ENCODE measurements around the gene TSPEAR.

TSPEAR gene

DNA sequence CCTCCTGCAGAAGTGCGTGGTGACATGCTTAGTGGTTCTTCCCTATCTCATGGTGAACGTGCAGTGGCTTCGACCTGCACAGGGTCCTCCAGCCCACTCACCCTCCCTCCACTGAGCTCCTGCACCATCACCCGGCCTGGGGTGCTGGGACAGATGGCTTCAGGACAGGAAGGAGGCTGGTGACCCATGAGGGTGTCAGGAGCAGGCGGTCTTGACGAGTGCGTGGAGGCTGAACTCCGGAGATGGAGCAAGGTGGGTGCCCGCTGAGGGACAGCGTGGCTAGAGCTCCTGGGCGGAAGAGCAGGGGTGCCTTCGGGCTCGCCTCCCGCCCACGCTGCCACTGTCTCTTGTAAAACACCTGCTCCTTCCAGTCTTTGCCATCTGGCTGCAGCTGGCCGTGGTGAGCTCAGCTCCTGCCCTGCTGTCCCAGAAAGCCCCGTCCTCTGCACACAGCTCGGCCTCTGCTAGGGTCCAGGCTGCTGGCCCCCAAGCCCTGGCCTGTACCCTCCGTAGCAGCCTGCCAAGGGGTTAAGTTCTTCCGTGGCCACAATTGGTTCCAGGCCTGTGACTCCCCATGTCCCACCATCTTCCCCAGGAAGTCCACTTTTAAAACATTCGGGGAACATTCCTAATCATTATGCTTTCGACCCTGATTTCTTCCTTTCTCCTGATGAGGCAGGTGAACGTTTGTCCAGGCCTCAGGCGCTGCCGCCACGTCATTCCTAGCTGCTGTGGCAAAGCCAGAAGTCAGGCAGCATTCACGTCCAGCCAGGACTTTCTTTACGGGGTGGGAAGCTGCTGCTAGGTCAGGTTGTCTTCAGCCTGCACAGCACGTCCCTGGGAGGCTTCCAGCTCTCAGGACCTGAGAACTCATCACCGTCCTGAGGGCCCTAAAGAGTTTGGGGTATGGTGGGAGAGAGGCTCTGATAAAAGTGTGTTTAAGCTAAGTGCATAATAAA lies 179.5 kb downstream of the TSPEAR start:
- TF ChIP-seq, protein P1, sequence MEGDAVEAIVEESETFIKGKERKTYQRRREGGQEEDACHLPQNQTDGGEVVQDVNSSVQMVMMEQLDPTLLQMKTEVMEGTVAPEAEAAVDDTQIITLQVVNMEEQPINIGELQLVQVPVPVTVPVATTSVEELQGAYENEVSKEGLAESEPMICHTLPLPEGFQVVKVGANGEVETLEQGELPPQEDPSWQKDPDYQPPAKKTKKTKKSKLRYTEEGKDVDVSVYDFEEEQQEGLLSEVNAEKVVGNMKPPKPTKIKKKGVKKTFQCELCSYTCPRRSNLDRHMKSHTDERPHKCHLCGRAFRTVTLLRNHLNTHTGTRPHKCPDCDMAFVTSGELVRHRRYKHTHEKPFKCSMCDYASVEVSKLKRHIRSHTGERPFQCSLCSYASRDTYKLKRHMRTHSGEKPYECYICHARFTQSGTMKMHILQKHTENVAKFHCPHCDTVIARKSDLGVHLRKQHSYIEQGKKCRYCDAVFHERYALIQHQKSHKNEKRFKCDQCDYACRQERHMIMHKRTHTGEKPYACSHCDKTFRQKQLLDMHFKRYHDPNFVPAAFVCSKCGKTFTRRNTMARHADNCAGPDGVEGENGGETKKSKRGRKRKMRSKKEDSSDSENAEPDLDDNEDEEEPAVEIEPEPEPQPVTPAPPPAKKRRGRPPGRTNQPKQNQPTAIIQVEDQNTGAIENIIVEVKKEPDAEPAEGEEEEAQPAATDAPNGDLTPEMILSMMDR (IDR thresholded peaks at IDR 0.05), result no peak
- Histone ChIP-seq H3K9me3 (no peaks in the 10 kb centered on the region), H3K4me3 (ENCODE audit: low read depth in 1 of 2, low read length in 1 of 2) (no peak overlapping the region), H3K27ac (no peak overlapping the region), H3K27me3 (no peaks in the 10 kb centered on the region), H3K36me3 (no peaks in the 10 kb centered on the region), H3K4me1 (ENCODE audit: control insufficient read depth in 1 of 2, insufficient read depth in 1 of 2, low read depth in 1 of 2, low read length in 1 of 2) (peaks cover 6 to 12% of the 10 kb centered on the region in 2 experiments)

DNA sequence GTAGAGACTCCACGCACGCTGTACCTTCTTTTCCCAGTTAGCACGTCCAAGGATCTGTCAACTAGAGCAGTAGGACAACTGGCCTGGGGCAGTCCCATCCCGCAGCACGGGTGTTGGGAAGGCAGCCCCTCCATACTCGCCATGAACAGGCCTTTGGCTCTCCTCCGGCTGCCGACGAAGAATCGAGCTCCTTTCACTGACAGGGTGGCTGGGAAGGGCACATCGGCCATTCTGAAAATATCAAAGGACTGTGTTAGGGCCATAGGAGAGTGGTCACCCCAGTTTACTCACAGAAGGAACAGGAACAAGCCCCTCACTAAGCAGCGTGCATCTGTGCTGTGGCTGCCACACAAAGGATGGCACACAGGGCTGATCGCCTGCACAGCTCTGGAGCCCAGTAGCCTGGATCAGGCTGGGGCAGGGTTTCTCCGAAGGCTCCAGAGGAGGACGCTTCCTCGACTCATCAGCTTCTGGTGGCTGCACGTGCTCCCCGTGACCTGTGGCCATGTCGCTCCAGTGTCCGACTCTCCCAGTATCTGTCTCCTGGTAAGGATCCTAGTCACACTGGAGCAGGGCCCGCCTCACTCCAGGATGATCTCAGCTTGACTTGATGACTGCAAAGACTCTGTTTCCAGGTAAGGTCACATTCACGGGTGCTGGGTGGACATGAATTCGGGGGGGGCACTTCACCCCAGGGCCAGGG lies 180.3 kb downstream of the TSPEAR start:
- H3K36me3 ChIP-seq, result no peaks in the 10 kb centered on the region
- TF ChIP-seq, protein P1 (IDR thresholded peaks at IDR 0.05), result no peak
- peaks cover 6 to 12% of the 10 kb centered on the region in 2 experiments for H3K4me1 ChIP-seq (ENCODE audit: control insufficient read depth in 1 of 2, insufficient read depth in 1 of 2, low read depth in 1 of 2, low read length in 1 of 2)
- no peak overlapping the region for H3K4me3 ChIP-seq (ENCODE audit: low read depth in 1 of 2, low read length in 1 of 2)
- no peaks in the 10 kb centered on the region for H3K27me3 ChIP-seq
- no peak overlapping the region for H3K27ac ChIP-seq
- no peaks in the 10 kb centered on the region for H3K9me3 ChIP-seq

DNA sequence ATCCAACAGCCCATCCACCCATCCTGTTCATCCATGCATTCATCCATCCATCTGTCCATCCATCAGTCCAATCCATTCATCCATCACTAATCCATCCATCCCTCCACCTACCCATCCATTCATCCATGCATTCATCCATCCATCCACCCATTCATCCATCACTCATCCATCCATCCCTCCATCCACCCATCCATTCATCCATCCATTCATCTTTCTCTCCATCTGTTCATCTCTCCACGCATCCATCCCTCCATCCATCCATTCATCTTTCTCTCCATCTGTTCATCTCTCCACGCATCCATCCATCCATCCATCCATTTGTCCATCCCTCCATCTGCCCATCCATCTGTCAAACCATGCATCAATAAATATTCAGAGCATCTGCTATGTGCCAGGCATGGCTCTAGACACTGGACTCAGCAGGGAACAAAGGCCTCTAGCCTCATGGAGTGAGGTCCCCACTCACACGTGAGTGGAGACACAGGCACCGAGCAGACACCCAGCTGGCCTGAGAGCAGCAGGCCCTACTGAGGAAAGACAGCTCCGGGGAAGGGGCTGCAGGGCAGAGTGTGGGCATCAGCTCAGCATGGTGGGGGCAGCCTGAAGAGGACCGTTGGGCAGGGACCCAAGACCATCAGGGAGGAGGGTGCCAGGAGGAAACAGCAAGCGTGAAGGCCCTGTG lies 181.0 kb downstream of the TSPEAR start:
- Histone ChIP-seq H3K4me3 (ENCODE audit: low read depth in 1 of 2, low read length in 1 of 2) (no peak overlapping the region), H3K4me1 (ENCODE audit: control insufficient read depth in 1 of 2, insufficient read depth in 1 of 2, low read depth in 1 of 2, low read length in 1 of 2) (peaks cover 6 to 11% of the 10 kb centered on the region in 2 experiments), H3K36me3 (no peaks in the 10 kb centered on the region), H3K27me3 (no peaks in the 10 kb centered on the region), H3K9me3 (no peaks in the 10 kb centered on the region), H3K27ac (no peak overlapping the region)
- TF ChIP-seq, protein P1 (IDR thresholded peaks at IDR 0.05), result no peak

DNA sequence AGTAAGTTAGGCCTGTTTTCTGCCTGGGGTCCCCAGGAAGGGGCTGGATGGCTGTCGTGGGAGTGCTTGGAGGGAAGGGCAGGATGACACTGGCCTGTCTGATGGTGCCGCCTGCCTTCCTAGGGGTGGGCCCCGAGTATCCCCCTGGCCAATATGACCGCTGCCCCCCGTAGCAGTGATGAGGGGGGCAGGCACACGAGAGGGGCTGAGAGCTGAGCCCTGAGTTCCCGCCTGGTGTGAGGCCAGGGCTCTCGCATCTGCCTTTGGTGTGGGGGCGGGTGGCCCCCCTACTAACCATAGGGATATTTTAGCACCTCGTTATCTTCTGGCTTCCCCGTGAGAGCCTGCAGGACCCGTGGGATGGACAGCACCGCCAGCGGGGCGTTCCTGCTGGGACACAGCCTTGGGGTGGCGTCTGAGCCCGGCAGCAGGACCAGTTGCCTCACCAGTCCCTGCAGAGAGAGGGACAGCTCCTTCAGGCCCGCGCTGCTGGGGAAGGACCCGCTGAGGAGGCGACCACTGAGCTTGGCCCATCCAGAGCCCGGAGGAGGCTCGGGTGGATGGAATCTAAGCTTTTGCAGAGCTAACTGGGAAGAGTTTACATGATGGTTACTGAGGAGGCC lies 181.8 kb downstream of the TSPEAR start:
- no peak overlapping the region for H3K4me3 ChIP-seq (ENCODE audit: low read depth in 1 of 2, low read length in 1 of 2)
- no peak overlapping the region for H3K27ac ChIP-seq
- peaks cover 2 to 4% of the 10 kb centered on the region in 2 experiments for H3K4me1 ChIP-seq (ENCODE audit: control insufficient read depth in 1 of 2, insufficient read depth in 1 of 2, low read depth in 1 of 2, low read length in 1 of 2)
- no peaks in the 10 kb centered on the region for H3K27me3 ChIP-seq
- H3K36me3 ChIP-seq, result no peaks in the 10 kb centered on the region
- TF ChIP-seq, protein P1 (IDR thresholded peaks at IDR 0.05), result no peak
- no peaks in the 10 kb centered on the region for H3K9me3 ChIP-seq

DNA sequence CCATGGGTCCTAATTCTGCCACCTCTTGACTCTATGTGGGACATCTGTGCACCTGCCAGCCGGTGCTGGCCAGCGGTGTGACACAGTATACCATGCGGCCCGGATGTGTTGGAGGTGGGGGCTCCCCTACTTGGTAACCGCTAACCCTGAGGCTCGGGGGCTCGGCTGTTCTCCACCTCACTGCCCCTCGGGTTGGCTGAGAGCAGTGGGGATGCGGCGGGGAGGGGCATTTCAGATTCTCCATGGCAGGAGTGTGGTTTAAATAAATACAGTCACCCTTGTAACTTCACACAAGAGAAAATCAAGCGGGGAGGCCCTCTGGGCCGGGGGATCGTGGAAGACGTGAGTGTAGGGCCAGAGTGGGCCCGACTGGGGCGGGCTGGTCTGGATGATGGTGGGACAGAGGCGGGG lies 182.4 kb downstream of the TSPEAR start:
- no peaks in the 10 kb centered on the region for H3K4me1 ChIP-seq (ENCODE audit: control insufficient read depth in 1 of 2, insufficient read depth in 1 of 2, low read depth in 1 of 2, low read length in 1 of 2)
- no peak overlapping the region for H3K4me3 ChIP-seq (ENCODE audit: low read depth in 1 of 2, low read length in 1 of 2)
- H3K36me3 ChIP-seq, result no peaks in the 10 kb centered on the region
- no peaks in the 10 kb centered on the region for H3K9me3 ChIP-seq
- TF ChIP-seq, protein P1 (IDR thresholded peaks at IDR 0.05), result no peak
- no peaks in the 10 kb centered on the region for H3K27me3 ChIP-seq
- H3K27ac ChIP-seq, result no peak overlapping the region

All from neutrophil (primary cell).